ENCODE results near the gene SLC25A44.

DNA sequence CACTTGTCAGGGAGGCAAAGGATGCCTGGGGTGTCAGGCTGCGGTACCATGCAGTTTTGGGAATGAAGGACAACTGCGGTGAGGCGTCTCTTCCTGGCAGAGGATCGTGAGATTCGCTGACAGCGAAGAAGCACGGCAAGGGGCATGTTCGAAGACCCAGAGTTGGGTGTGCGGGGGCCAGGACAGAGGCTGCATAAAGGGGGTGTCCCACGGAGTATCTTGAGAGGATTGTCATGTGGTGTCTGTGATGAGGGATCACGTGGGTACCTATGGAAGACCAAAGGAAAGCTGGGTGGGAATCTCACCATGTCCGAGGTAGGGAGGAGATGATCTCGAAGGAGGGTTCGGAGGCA is 372 bp downstream of the SLC25A44 start:
- TF ChIP-seq SUZ12 (IDR thresholded peaks at IDR 0.05; ENCODE audit: extremely low read depth, insufficient read depth, insufficient read length) (no peak), ZNF274 (IDR thresholded peaks at IDR 0.05; ENCODE audit: low read depth, low read length) (no peak)
